Transverse colon (tissue), 4 donors: Measurements from ENCODE around the gene AGBL5. TPM values are rescaled to one million over a fixed set of nuclear protein-coding genes. Genes with fewer than 3 reads are reported as not detected.

Source experiments
- DNase-seq: peaks from one replicate; pipeline ENCODE4 v3.0.0-alpha.2; 2019
- H3K27ac ChIP-seq, 4 donors: fragments of 200-600 bp; sonication (generic); 2 replicates each; pipeline ENCODE4 v1.5.1; 2016 to 2018; ENCODE audit warnings: inconsistent platforms in 4 of 4
- H3K27me3 ChIP-seq: fragments of 200-600 bp; sonication (generic); 2 replicates; pipeline ENCODE4 v1.5.1; 2017; ENCODE audit warnings: inconsistent platforms
- H3K36me3 ChIP-seq, 4 donors: fragments of 200-600 bp; sonication (generic); 2 replicates each; pipeline ENCODE4 v1.5.1; 2017 to 2019; ENCODE audit warnings: inconsistent platforms in 4 of 4
- H3K4me1 ChIP-seq, 4 donors: fragments of 200-600 bp; sonication (generic); 2 replicates each; pipeline ENCODE4 v1.5.1; 2017 to 2020; ENCODE audit warnings: inconsistent platforms in 4 of 4
- H3K4me3 ChIP-seq, 4 donors: fragments of 200-600 bp; sonication (generic); 1 replicate in 1 of 4; 2 replicates in 3 of 4; pipeline versions ENCODE4 v1.5.1 to v1.6.1; 2017 to 2019; ENCODE audit warnings: inconsistent platforms in 4 of 4
- H3K9me3 ChIP-seq, 2 donors: fragments of 200-600 bp; sonication (generic); 2 replicates each; pipeline ENCODE4 v1.5.1; 2017 to 2019; ENCODE audit warnings: inconsistent platforms in 2 of 2
- CTCF ChIP-seq, 5 experiments: fragments of 200-600 bp in 3 of 5; fragments of 450-650 bp in 2 of 5; sonication (generic) in 3 of 5; IDR thresholded peaks; 1 replicate in 2 of 5; 2 replicates in 3 of 5; pipeline ENCODE4 v1.5.1; 2016 to 2017; ENCODE audit warnings: antibody characterized with exemption in 5 of 5, inconsistent platforms in 3 of 5, mild to moderate bottlenecking in 2 of 5, moderate library complexity in 1 of 5
- EP300 ChIP-seq: sonication (generic); formaldehyde crosslinking; IDR thresholded peaks from one replicate; pipeline ENCODE4 v1.6.1; 2017; ENCODE audit warnings: antibody characterized with exemption, low read depth
- POLR2A ChIP-seq: fragments of 450-650 bp; IDR thresholded peaks from one replicate; pipeline ENCODE4 v1.6.1; 2016; ENCODE audit warnings: antibody characterized with exemption, mild to moderate bottlenecking, moderate library complexity
- POLR2AphosphoS5 ChIP-seq, 3 donors: sonication (generic); formaldehyde crosslinking; IDR thresholded peaks; one replicate each; pipeline ENCODE4 v1.6.1; 2016; ENCODE audit warnings: antibody characterized with exemption in 3 of 3
- WGBS, 2 donors: methylation state at CpG; one replicate each; pipeline ENCODE4 v1.1.5; 2018; ENCODE audit warnings: low coverage in 1 of 2; 5-methylcytosine and 5-hydroxymethylcytosine counted together
- in situ Hi-C, 4 donors: fragments of 200-750 bp; cut with MboI; loops; one replicate each; pipeline versions ENCODE4 v1.15.0 to v1.15.1; 2017; ENCODE audit warnings: low sequenced_read_pairs in 3 of 4, low pct_ligation_motif_present in 1 of 4, low pct_unique_long_range_greater_than_20kb in 1 of 4
- intact Hi-C: fragments of 100-400 bp; cut with DNase I; formaldehyde crosslinking; loops from one replicate; pipeline ENCODE4 v1.15.1; 2023; ENCODE audit warnings: low total_unique reads
- total RNA-seq, 4 donors: library from RNA; depleted of rRNA; stranded (reverse); fragments of >200 nt; gene quantifications; one replicate each; pipeline ENCODE4 v1.1.0, GENCODE V29; 2016

Gene AGBL5
- total RNA-seq, 4 donors from 2014 or later: 9.7 to 39.2 (median 13.9) TPM

GRCh38 chr2:27060323-27060722, 8.9 kb downstream of the AGBL5 start:
- Histone ChIP-seq H3K4me3 (no peak overlapping the region), H3K9me3 (no peaks in the 10 kb centered on the region), H3K27me3 (no peaks in the 10 kb centered on the region), H3K27ac (no peak overlapping the region), H3K4me1 (no peaks in the 10 kb centered on the region), H3K36me3 (peaks cover 0 to 8% (median 3%) of the 10 kb centered on the region in 4 donors)
- DNase-seq: no peak
- in situ Hi-C loops: no loop called here
- intact Hi-C loops: no loop called here
- WGBS, 2 donors: 40 to 89% methylated on average over 1 to 3 of the region's 3 CpGs
- TF ChIP-seq EP300 (no peak), POLR2AphosphoS5 (IDR thresholded peaks at IDR 0.05) (no peak)

- no peaks in the 10 kb centered on the region for H3K27me3 ChIP-seq
- no peaks in the 10 kb centered on the region for H3K36me3 ChIP-seq
- H3K4me3 ChIP-seq: no peak overlapping the region
- TF ChIP-seq EP300 (no peak), CTCF (IDR thresholded peaks at IDR 0.05) (no peak), POLR2A (no peak), POLR2AphosphoS5 (IDR thresholded peaks at IDR 0.05) (no peak)
- in situ Hi-C loops: no loop called here
- DNase-seq: no peak
- 71 to 73% methylated on average over 3 of the region's 3 CpGs for WGBS, 2 donors
- H3K4me1 ChIP-seq: peaks cover 7 to 14% (median 11%) of the 10 kb centered on the region in 4 donors
- no peak overlapping the region for H3K27ac ChIP-seq
- H3K9me3 ChIP-seq: no peaks in the 10 kb centered on the region
- intact Hi-C loops: no loop called here
These were observed 13.7 kb downstream of the AGBL5 start for GRCh38 chr2:27065128-27065527.

GRCh38 chr2:27067385-27067784, 15.9 kb downstream of the AGBL5 start:
- in situ Hi-C loops: no loop called here
- 91 to 100% methylated on average over 2 to 5 of the region's 5 CpGs for WGBS, 2 donors
- TF ChIP-seq POLR2AphosphoS5 (IDR thresholded peaks at IDR 0.05): no peak
- TF ChIP-seq CTCF (IDR thresholded peaks at IDR 0.05): no peak
- TF ChIP-seq EP300: no peak
- no peak for TF ChIP-seq POLR2A
- no peak for DNase-seq
- no peaks in the 10 kb centered on the region for H3K27me3 ChIP-seq
- peaks cover 12 to 27% (median 24%) of the 10 kb centered on the region in 4 donors for H3K4me1 ChIP-seq
- intact Hi-C loops: no loop called here
- H3K4me3 ChIP-seq: no peak overlapping the region
- no peaks in the 10 kb centered on the region for H3K9me3 ChIP-seq
- H3K36me3 ChIP-seq: no peaks in the 10 kb centered on the region
- H3K27ac ChIP-seq: no peak overlapping the region

GRCh38 chr2:27069436-27069835, 18.0 kb downstream of the AGBL5 start:
- intact Hi-C loops: no loop called here
- in situ Hi-C loops: no loop called here
- WGBS, 2 donors: 97 to 100% methylated on average over 1 to 6 of the region's 6 CpGs
- H3K4me3 ChIP-seq: no peak overlapping the region
- no peaks in the 10 kb centered on the region for H3K27me3 ChIP-seq
- no peaks in the 10 kb centered on the region for H3K36me3 ChIP-seq
- DNase-seq: no peak
- peaks cover 15 to 46% (median 34%) of the 10 kb centered on the region in 4 donors for H3K4me1 ChIP-seq
- no peak overlapping the region for H3K27ac ChIP-seq
- no peak for TF ChIP-seq POLR2A
- no peak for TF ChIP-seq CTCF (IDR thresholded peaks at IDR 0.05)
- TF ChIP-seq POLR2AphosphoS5 (IDR thresholded peaks at IDR 0.05): no peak
- no peak for TF ChIP-seq EP300
- no peaks in the 10 kb centered on the region for H3K9me3 ChIP-seq
